Astrocyte (in vitro differentiated cells and primary cell): ENCODE measurements around the gene RPS23.

Experiments used
- CTCF ChIP-seq: IDR thresholded peaks from 2 replicates; pipeline ENCODE4 v1.5.1; 2011; ENCODE audit warnings: low read depth, mild to moderate bottlenecking, inconsistent platforms, low read length, moderate library complexity; ENCODE audit not compliant: insufficient read depth
- EZH2 ChIP-seq: IDR thresholded peaks from 2 replicates; pipeline ENCODE4 v1.6.1; 2012; ENCODE audit warnings: mild to moderate bottlenecking, low read length, inconsistent platforms; ENCODE audit not compliant: insufficient read depth

GRCh38 chr5:82290005-82290404 is 11.9 kb upstream of the RPS23 start:
- no peak for TF ChIP-seq EZH2
- TF ChIP-seq CTCF, result no peak
